CD4-positive, alpha-beta T cell treated with Interleukin-6 at 100 ng/mL for 8 hours (primary cell): ENCODE results near the gene ACAP2.
A peak's percentile ranks its signal among the peaks of the same experiment; 100 is the strongest.
"Not testable (repeated sequence)": the region's sequence is repeated elsewhere in the genome, so short reads cannot be mapped to it uniquely, and the experiment has no call there.

Source experiments
- DNase-seq: peaks from one replicate; pipeline ENCODE4 v3.0.0-alpha.2; 2020; ENCODE audit warnings: mixed read lengths, low spot score

Gene ACAP2

DNA sequence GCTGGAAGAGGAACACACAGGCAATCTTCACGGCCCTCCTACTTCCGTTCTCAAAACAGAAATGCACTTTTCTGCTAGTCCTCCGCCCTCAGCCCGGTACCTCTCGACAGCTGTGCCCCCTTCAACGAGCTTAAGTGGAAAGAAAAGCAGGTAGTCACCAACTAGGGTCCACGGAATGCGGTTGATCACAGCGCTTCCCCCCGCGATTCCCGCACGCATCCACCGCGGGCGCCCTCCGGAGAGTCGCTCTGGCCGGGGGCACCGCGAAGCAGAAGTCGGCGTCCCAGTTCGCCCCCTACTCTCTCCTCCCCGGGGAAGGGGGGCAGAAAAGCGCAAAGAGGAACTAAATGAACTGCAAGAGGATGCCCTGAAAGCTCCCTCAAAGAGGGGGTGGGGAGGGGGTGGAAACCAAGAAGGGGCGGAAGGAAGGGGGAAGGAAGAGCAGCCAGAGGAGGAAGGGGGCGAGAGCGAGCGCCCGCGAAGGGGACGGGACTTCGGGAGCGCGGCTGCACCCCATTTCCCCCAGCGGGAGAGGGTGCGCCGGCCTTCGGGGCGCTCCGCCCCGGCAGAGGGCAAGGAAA, 738 bp downstream of the ACAP2 start:
- DNase-seq = peak; percentile 55

DNA sequence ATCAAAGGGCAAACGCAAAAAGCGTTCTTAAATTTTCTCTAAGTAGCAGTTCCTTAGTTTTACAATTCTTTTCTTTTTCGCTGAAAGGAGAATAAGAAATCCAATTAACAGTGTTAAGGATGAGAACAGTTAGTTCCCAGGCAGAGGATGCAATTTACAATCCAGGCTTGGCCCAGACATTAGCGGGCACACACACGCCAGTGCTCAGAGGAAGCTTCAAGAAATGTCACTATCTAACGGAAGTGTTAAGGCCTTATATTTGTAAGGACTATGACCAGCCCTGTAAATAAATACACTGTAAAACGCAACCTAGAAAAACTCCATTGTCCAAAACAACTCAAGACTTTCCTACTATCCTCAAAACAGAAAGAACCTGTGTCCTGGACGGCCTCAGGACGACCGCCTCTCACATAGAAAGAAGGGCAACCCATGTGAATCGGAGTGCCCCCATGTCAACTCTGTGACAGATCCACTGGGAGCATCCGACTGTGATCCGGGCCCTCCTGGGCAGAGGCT, 1.3 kb downstream of the ACAP2 start:
- DNase-seq = no peak

DNA sequence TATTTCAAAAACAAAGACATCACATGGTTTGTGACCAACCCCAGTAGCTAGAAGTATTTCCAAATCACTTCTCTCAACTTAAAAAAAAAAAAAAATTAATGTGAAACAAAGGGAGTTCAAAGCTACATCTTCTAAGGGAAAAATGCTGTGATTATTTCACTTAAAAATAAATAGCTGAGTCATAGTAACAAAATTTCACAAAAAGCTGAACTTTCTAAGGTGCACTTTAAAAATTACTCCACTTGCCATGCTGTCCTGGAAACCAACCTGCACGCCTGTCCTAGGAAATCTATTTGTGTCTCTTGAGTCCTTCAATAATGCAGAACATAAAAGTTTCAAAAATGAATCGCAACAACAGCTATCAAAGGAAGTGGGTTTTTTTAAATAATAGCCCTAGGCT, 1.8 kb downstream of the ACAP2 start:
- no peak for DNase-seq

DNA sequence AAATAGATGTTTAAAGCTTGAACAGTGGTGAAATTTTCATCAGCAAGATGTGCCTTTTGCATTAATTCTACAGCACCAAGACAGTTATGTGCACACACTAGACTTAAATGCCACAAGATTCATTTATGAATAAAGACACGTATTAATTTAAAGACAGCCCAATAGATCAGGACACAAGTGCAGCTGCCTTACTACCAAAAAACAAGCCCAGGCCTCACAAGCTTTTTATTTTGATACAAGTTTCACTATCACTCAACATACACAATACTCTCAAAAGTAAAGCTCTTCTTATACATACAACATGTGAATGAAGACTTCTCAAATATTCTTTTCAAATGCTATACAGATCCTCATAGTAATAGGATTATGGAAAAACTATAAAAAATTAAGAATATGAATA, 2.4 kb downstream of the ACAP2 start:
- DNase-seq = no peak

DNA sequence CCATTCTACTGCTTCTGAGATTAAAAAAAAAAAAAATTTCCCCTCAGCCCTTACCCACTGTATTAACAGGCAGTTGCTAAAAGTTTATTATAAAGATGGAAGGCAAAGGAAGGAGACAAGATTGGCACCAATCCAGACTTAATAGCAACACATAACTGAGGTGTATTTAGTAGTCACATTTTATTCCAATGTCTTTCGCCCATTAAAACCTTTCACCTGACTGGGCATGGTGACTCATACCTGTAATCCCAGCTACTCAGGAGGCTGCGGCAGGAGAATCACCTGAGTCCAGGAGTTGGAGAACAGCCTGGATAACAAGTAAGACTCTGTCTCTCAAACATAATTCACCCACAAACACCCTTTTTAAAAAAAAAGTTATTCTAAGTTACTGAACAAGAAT, 4.4 kb downstream of the ACAP2 start:
- no peak for DNase-seq

DNA sequence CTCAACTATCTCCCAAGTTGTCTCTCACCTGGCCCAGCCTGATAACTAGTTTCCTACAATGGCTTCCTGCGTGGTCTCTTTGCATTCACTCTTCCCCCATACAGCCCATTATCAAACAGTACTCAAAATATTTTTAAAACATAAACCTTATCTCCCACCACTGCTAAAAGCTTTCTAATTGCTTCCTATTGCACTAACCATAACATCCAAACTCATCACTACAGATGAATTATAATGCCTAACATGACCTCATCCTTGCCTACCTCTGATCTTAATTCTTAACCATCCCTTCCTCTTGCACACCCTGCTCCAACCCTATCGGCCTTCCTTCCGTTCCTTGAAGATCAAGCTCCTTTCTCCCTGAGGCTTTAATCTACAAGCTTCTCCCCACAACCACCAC, 17.0 kb downstream of the ACAP2 start:
- DNase-seq = no peak

DNA sequence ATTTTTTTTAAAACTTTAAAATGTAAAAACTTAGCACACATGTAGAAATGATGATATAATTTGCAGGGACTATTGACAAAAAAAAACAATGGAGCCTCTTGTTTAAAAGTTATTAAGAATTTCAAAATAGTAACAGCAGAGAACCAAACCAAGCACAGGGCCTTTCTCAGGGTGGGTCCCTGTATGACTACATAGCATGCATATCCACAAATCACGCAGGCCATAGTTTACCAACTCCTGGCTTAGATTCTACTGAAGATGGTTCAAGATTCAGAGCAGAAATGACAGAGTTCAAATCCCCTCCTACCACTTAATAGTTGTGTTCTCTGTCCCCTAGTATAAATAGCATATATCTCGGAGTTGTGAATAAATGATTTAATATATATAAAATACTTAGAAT, 19.0 kb downstream of the ACAP2 start:
- DNase-seq = no peak

DNA sequence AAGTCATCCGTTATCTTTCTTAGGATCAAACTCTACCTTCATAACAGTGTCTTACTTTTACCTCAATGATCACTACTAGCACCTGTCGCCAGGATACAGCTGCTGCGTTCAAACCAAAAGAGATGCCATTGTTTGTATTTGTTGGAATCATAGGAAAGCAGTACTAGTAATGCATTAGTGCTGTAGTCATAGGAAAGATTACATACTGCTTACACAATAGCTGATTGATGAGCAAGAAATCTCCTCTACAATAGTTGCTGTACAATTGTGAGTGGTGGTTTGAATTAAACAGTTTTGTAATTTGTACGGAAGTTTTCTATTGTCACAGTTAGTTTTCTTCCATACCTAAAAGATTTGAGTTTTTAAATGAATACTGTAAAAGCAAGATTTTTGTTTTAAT, 21.4 kb downstream of the ACAP2 start:
- DNase-seq = no peak

DNA sequence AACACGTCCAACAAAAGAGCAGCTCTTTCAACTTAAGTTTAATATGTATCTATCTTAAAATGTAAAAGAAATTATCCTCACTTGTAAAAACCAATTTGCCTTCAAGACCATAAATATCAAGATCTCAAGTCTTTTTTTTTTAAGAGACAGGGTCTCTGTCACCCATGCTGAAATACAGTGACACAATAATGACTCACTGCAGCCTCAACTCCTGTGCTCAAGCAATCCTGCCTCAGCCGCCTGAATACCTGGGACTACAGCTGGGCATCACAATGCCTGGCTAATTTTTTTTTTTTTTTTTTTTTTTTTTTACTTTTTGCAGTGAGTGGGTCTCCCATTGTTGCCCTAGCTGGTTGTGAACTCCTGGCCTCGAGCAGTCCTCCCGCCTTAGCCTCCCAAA, 26.0 kb downstream of the ACAP2 start:
- DNase-seq = no peak

DNA sequence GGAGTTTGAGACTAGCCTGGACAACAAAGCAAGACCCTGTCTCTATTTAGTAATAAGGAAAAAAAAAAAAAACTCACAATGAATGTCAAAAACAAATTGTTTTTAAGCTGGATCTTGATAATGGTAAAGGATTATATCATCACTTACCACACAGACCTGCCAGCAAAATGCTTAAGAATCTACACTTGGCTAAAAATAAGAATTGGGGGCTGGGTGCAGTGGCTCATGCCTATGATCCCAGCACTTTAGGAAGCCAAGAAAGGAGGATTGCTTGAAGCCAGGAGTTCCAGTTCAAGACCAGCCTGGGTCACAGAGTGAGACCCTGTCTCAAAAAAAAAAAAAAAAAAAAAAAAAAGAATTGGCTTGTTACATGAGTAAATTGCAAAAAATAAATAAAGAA, 31.0 kb downstream of the ACAP2 start:
- DNase-seq = no peak

DNA sequence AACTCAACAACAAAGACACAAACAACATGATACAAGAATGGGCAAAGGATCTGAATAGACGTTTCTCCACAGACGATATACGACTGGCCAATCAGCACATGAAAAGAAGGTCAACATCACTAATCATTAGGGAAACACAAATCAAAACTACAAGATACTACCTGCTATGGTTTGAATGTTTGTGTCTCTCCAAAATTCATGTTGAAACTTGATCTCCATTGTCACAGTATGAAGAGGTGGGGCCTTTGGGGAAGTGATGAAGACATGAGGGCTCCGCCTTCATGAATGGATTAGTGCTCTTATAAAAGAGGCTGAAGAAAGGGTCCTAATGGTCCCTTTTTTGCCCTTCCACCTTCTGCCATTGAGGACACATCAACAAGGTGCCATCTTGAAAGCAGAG, 32.3 kb downstream of the ACAP2 start:
- no peak for DNase-seq

DNA sequence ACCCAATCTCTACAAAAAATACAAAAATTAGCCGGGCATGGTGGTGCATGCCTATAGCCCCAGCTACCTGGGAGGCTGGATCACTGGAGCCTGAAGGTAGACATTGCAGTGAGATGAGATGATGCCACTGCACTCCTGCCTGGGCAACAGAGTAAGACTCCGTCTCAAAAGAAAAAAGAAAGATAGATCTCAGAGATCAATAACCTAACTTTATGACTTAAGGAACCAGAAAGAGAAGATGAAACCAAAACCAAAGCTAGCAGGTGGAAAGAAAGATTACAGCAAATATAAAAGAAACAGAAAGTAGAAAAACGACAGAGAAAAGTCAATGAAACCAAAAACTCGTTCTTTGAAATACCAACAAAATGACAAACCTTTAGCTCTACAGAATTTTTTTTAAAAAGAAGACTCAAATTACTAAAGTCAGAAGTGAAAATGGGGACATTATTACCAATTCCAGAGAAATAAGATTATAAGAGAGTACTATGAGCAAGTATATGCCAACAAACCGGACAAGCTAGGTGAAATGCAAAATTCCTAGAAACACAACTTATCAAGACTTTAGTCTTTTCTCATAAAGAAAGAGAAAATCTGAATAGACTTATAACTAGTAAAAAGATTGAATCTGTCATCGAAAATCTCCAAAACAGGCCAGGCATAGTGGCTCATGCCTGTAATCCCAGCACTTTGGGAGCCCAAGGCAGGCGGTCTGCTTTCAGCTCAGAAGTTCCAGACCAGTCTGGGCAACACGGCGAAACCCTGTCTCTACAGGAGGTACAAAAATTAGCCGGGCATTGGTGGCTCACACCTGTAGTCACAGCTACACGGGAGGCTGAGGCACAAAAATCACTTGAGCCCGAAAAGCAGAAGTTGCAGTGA, 35.0 kb downstream of the ACAP2 start:
- DNase-seq = no peak

DNA sequence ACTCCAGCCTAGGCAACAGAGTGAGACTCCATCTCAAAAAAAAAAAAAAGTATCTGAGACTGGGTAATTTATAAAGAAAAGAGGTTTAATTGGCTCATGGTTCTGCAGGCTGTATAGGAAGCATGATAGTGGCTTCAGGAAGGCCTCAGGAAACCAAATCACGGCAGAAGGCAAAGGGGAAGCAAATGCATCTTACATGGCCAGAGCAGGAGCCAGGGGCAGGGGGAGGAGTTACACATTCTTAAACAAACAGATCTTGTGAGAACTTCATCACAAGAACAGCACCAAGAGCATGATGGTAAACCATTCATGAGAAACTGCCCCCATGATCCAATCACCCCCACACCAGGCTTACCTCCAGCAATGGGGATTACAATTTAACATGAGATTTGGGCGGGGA, 37.2 kb downstream of the ACAP2 start:
- no peak for DNase-seq

DNA sequence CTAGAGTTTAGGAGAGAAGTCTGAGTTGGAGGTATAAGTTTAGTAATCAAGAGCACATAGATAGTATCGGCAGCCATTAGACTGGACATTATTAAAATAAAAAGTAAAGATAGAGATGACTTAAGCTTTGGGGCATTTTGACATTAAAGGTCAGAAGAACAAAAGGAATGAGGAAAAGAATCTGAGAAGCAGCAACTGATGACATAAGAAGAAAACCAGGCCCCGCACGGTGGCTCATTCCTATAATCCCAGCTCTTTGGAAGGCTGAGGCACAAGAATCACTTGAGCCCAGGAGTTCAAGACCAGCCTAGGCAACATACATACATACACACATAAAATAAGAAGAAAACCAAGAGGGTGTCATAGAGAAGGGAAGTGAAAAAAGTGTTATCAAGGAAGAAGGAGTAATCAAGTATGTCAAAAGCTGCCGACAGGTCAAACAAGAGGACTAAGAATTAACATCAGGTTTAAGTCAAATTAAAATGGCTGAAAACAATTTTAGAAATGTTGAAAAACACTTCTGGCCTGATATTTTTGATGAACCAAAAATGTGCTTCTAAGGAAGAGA, 38.9 kb downstream of the ACAP2 start:
- DNase-seq = no peak

DNA sequence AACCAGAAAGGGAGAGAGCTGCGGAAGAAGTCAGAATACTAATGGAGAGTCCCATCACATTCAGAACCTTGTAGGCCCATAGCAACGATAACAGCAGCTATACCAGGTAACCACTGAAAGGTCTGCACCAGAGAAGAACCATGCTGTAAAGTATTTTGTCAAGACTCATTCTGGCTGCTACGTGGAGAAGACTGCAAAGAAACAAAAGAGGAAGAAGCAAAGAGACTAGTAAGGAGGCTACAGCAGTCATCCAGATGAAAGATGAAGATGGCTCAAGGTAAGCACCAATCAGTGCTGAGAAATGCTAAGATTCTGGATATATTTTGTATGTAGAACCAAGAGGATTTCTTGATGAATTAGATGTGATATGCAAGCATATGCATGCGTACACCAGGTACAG, 39.6 kb downstream of the ACAP2 start:
- DNase-seq = no peak

DNA sequence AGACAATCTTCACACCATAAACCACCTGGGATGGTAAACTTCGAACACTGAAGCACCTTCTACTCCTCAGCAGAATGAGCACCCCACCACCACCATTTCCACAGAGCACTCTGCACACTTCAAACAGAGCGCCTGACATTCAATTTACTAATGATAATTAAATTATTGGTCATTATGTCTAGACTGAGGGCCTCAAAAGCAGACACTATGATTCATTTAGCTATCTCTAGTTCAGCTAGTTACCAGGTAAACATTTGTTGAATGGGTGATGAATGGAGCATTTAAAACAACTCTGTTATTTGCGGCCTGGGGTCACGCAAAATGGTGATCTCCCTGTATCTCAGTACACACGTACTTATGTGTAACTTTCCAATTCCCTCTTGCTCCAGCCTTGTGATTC, 40.9 kb downstream of the ACAP2 start:
- no peak for DNase-seq

DNA sequence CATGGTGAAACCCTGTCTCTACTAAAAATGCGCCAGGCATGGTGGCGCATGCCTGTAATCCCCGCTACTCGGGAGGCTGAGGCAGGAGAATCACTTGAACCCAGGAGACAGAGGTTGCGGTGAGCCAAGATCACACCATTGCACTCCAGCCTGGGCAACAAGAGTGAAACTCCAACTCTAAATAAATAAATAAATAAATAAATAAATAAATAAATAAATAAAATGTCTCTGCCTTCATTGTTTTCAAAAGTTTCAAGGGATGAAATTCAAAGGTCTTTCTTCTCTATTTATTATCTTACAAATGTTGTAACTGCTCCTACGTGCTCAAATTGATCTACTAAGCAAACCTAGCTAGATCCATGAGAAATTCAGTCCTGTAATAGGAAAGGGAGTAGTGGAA, 44.4 kb downstream of the ACAP2 start:
- DNase-seq = not testable (repeated sequence)

DNA sequence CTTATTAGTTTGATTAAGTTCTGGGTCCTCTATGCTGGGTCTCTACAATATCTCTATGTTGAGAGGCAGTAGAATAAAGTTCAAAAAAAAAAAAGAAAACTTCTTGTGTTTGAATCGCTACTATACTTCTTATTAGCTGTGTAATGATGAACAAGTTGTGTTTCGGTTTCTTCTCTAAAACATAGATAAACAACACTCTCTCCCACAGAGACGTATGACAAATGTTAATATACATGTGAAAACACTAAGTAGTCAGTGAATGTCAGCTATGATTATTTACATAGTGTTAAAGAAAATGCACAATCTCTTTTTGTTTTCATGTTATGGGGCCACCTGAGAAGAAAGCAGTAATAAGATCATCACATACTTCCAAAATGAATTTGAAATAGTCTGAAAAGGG, 45.3 kb downstream of the ACAP2 start:
- no peak for DNase-seq

DNA sequence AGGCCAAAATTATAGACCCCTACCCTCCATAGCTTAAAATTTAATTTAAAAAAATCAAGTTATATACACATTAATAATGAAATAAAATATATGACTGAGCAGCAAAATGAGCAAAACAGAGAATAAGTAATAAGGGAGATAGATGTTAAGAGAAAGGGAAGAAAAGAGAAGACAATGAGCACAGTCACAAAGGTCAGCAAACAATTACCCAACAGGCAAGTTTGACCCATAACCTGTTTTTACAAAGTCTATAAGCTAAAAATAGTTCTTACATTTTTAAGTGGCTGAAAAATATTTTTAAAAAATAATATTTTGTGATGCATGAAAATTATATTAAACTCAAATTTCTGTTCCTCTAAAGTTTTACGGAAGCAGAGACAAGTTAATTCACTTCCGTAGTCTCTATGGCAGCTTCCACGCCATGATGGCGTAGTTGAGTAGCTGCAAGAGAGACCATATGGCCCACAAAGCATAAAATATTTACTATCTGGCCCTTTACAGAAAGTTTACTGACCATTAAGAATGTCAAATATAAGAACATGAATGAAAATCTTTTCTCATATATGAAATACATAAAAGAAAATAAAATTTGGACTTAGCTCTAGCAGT, 47.5 kb downstream of the ACAP2 start:
- DNase-seq = no peak

DNA sequence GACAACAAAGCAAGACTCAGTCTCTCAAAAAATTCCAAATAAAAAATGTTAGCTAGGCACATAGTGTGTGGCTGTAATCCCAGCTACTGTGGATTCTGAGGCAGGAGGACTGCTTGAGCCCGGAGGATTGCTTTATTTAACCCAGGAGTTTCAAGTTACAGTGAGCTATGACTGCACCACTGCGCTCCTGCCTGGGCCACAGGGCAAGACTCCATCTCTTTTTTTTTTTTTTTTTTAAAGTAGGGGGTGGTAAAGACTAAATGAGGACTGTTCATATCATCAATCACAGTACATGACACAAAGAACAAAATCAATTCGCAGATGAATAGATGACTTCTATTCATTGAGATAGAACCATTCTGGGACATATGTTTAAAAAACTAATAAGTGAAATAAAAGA, 48.1 kb downstream of the ACAP2 start:
- no peak for DNase-seq

DNA sequence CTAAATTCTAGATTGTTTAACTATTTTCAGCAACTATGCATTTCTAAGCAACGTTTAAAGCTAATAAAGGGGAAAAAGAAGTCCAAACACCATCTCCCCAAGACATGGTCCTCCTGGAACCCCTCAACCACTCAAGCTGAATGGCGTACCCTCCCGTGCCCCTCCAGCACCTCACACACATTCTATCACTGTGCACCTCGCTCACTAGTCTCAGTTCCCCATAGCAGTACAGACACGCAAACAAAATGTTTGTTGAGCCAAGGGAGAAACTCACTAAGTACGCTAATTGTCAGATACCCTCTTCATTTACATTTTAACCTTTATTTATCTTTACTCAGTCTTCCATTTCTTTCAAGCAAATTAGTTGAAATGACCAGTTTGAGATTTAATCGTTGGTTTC, 48.8 kb downstream of the ACAP2 start:
- no peak for DNase-seq

DNA sequence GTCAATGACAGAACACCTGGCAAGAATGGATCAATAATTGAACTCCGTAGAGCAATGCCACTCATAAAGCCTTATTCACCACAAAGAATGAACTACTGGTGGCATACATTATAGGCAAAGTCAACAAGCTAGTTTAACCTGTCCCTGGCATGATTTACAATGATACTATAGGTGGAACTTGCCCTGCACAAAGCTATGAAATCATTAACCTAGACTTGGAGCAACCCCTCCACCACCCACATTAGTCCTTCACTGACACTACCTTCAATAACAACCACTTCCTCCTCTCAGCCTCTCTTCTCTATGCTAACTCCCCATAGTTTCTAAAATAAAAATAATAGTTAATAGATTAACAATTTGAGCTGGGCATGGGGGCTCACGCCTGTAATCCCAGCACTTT, 54.4 kb downstream of the ACAP2 start:
- DNase-seq = no peak

DNA sequence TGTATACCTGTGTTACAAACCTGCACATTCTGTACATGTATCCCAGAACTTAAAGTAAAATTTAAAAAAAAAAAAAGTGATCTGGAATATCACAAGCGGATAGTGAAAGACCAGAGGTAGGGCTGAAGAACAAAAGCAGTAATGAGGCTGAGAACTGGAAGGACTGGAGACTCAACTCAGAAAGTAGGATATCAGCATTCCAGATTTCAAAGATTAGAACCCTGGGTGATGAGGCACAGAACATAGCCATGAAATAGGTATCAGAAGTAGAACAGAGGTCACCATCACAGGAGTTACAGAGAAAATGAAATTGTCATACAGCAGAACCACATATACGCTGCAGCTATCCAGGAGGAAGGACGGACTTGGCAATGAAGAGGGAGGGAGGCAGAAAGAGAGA, 56.1 kb downstream of the ACAP2 start:
- no peak for DNase-seq
